HG03520 (cell line): ENCODE data around the gene ADORA2B.

Source experiments
- ATAC-seq: cut with Tn5 transposase; IDR thresholded peaks from one replicate; pipeline ENCODE4 v1.9.1; 2021; ENCODE audit warnings: mild to moderate bottlenecking, moderate library complexity; ENCODE audit not compliant: unreplicated experiment

Gene ADORA2B

DNA sequence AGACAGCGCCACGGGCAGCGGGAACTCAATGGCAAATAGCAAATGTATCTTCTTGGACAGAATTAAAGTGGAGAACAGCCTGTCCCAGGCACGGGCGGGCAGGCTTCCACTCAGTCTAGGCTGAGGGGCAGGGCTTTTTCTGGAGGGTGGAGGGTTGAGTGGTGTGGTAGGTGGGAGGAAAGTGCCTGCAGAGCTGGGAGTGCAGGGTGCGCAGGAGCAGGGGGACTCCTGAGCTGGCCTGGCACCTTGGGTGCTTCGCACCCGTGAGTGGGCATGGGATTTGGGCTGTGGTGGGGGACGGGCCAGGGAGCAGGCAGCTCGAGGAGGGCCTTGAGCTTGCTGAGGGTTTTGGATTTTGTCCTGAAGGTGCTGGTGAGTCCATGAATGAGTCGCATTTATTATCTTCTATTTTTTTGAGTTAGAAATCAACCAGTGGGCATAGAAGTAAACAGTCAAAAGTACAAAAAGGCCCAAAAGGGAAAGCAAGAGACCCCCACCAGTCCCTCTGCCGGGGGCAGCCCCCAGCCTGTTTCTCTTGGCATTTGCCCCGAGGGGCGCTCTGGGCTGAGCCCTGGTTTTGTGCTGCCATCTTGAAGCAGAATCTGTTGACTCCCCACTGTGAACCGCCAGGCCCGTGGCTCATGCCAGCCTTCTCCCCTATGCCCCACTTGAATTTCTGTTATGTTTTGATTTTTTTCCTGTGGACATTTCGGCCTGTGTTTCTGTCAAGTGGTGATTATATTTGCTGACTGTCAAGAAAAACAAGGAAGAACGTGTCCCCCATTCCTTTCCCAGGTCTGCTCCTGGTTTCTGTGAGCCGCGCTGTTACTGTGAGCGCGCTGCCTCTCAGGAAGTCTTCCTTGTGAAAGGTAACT, 8.2 kb downstream of the ADORA2B start:
- ATAC-seq = no peak

DNA sequence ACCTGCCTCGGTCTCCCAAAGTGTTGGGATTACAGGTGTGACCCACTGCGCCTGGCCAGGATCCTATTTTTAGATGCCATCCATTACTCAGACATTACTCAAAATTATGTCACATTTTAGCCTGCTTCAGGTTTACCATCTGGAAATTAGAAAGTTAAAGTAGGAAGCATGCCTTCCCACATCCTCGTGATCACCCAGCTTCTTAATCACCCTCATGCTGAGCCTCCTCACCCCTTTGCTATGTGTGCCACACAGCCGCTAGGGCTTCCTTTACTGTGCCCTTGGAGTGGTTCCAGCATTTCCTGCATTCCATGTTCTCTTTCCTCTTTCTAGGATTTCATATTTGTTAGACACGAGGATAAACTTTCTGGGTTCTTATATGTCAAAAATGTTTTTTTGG, 9.3 kb downstream of the ADORA2B start:
- no peak for ATAC-seq

DNA sequence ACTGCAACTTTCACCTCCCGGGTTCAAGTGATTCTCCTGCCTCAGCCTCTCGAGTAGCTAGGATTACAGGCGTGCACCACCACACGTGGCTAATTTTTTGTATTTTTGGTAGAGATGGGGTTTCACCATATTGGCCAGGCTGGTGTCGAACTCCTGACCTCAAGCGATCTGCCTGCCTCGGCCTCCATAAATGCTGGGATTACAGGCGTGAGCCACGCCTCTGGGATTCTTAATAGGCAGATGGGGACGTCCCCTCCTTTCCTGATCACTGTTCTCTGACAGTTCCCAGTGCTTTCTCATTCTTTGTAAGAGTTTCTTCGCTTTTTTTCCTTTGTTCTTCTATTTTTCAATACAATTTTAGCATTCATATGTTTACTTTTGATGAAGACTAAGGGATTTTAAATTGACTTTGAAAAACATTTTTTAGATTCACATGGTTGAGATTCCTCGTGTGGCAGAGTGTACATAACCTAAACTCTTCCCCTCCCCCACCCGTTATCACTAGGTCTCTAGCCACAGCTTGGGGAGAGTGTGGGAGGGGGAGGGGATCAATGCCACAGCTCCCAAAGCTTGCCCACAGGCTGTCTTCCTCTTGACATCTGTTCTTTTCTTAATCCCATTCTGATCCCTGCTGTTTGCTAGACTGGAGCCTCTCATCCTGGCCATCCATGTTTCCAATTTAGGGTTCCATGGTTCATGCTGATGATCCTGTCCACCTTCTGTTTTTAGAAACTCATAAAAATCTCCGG, 11.0 kb downstream of the ADORA2B start:
- no peak for ATAC-seq

DNA sequence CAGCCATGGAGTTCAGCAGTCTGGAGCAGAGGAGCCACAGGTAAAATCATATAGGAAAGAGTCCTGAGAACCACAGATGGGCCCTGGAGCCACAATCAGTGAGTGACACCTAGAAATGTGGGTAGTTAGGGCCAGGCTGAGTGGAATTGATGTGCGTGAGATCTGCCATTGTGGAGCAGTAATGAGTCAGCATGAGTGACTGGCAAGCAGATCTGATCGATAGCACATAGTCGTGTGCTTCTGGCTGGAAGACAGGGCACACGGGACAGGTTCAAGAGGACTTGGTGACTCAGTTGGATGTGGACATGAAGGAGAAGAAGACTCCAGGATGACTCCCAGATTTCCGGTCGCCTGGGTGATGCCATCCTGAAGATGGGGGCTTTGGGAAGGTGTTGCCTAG, 12.3 kb downstream of the ADORA2B start:
- ATAC-seq = no peak

DNA sequence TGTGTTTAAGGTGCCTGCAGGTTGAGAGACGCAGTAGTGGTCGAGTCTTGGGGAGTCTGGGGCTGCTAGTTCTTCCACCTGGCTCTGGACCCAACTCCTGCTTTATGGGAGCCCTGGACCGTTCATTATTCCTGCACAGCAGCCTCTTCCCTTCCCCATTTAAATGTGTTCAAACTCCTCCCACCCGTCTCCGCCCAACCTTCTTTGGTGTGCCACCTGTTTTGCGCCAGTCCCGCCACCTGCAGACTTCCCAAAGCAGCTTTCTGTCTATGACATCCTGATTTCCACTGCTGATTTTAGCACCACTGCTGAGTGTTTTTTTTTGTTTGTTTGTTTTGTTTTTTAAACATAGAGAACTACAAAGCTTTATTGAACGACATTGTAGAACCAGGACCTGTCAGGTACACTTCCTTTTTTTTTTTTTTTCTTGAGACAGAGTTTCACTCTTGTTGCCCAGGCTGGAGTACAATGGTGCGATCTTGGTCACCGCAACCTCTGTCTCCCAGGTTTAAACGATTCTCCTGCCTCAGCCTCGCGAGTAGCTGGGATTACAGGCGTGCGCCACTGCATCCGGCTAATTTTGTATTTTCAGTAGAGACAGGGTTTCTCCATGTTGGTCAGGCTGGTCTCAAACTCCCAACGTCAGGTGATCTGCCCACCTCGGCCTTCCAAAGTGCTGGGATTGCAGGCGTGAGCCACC, 12.8 kb downstream of the ADORA2B start:
- ATAC-seq = no peak

DNA sequence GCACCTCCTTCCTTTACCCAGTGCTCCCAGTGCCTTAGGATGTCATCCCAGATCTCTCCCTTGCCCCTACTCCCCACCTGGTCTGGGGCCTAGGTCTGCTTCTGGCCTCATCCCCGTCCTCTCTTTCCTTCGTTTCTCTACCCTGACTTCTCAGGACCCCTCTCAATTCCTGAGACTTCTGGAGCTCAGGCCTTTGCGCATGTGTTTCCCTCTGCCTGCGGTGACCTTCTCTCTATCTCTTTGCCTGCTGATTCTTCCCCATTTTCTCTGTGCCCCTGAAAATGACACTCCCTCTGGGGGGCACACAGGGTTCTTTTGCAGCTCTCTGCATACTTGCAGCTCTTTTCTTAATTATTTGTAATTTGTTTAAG, 13.5 kb downstream of the ADORA2B start:
- ATAC-seq = no peak

DNA sequence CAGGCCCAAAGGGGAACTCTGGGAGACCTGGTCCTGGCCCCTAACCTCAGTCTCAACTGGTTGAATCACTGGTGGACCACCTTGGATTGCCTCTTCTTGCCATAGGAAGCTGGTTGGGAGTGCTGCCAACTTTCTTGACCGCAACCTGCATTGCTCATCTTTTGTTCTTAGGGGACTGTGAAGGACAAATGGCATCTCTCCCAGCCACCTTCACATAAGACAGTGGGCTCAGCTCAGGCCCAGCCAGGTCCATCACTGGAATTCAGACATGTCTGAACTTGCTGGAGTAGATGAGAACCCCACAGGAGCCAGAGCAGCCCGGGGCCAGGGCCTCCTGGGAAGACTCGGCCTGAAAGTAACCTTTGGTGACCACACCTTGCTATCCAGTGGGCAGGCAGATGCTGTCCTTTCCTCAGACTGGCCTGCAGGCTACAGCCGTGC, 18.8 kb downstream of the ADORA2B start:
- ATAC-seq = no peak

DNA sequence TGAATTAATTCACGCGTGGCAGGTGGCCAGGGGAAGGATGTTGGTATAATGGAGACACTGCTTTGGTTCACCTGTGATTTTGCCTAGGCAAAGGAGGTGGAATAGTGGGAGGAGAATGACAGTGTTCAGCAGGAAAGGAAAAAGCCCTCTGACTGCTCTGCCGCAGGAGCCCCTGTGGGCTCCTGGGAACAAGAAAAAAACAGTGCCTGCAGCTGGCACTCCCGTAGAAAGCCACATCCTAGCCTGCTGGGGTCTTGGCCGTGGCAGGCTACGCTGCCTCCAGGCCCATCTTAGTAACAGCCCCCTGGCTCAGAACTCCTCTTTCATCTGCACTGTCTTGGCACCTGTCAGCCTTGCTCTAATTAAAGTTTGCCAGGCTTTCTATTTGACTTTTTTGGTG, 20.6 kb downstream of the ADORA2B start:
- no peak for ATAC-seq

DNA sequence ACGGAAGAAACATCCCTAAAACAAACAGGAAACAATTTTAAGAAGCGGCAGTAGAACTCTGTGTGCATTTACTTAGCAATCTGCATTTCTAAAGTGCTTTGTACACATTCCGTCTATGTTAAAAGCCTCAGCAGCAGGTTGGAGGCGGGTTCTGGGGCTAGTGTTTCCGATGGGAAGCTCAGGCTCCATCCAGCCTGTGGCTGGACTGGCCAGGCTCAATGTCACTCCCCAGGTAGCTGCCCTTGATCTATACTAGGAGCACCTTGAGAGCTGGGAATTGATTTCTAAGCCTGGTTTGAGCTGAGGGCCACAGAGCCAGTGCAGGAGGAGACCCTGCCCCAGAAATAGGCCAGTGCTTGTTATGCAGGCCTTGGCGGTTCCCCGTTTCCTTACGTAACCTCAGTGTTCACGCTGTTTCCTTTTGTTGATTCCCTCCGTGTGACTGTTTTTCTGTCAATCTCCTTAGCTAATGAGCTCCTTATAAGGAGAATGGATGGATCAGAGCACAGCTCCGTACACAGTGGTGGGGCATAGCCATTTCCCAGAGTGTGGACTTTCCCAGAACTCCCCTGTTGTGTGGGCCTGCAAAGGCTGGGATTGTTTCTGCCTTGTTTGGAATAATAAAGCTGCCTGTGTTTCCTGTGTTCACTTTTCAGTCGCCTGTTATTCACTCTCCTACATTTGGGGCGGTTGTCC, 21.4 kb downstream of the ADORA2B start:
- ATAC-seq = no peak

DNA sequence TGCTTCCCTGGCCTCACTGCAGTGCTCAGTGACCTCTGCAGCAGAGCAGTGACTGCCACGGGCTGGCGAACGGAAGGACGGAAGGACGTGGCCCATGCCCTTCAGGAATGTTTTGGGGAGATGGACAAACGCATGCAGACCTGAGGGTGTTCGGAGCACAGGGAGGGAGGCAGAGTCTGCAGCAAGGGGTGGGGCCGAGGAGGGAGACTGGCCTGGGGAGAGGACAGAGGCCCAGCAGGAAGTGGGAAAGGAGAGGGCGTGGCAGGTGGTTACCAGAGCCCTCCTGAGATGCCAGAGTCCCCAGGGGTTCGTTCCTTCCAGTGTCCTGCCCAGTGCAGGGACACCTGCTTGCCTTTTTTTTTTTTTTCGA, 21.9 kb downstream of the ADORA2B start:
- ATAC-seq = no peak

DNA sequence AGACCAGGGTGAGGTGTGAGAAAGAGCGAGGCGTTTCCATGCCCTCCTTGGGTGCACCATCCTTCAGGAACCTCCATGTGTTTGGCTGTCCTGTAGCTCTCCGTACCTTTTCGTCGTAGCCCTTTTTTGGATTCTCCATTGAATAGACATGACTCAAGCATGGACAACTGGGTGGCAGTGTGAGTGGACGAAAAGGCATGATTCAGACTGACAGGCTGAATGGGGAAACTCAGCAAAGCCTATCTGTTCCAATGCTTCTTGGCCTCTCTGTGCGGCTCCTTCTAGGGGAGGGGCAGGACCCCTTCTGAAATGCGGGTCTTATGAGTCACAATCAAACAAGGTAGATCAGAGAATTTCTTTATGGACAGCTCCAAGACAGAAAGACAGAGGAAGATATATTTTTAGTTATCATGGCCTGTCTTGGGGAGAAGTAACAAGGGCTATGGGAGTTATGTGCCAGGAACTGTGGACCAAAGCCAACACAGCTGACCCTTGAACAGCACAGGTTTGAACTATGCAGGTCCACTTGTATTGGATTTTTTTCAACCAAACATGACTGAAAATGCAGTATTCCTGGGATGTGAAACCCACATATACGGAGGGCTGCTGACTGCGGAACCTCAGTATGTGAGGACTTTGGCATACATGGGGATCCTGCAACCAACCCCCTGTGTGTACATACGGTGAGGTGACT, 22.9 kb downstream of the ADORA2B start:
- no peak for ATAC-seq

DNA sequence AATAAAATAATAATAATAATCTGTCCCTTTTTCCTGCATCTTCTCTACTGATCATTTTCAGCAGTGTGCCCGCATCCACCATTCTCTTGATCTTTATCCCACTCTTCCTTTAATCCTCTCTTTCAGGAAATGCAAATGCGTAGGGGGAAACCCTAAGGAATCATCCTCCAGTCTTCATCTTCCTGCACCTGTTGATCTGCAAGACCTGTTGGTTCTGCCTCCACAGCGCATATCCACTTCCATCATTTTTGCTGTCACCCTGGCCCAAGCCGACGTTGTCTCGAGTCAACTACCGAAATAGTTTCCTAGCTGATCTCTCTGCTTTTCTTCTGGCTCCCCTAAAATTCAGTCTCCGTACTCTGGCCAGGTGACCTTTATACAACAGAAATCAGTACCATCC, 24.5 kb downstream of the ADORA2B start:
- no peak for ATAC-seq

DNA sequence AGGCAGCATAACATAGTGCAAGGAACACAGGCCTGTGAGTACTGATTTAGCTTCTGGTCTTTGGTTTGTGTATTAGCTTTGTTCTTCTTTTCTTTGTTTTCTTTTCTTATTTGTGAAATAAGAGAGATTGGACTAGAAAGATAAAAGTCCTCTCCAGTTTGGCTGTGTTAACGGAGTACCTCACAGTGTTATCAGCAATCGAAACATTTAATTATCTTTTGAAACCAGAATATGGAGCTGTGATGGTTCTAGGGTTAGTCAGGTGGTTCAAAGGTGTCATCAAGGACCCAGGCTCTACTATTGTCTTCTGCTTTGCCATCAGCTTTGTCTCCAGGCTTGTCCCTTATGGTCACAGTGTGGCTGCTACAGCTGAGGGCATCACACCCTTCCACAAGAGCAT, 25.6 kb downstream of the ADORA2B start:
- no peak for ATAC-seq

DNA sequence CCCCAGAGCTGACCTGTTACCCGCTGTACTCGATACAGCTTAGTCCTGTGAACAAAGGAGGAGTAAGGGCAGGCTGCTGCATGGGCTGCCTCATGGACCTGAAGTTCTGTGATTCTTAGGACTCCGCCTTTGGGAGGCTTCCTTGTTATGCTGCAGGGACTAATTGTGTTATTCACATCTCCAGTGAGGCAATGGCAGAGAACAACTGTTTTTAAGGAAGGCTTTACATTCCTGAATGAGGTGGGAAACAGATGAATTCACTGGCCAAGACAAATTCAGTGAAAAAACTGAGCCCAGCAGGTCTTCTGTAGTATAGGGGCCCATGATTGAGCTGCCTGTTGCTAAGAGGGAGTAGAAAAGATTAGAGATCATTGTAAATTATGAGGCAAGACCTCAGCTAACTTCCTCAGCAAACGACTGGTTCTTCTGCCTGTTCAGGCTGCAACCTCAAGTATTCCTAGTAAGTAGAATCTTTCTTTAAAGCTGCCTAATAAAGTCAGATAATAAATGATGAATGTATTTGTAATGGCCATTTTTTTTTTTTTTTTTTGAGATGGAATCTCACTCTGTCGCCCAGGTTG, 26.3 kb downstream of the ADORA2B start:
- ATAC-seq = no peak

DNA sequence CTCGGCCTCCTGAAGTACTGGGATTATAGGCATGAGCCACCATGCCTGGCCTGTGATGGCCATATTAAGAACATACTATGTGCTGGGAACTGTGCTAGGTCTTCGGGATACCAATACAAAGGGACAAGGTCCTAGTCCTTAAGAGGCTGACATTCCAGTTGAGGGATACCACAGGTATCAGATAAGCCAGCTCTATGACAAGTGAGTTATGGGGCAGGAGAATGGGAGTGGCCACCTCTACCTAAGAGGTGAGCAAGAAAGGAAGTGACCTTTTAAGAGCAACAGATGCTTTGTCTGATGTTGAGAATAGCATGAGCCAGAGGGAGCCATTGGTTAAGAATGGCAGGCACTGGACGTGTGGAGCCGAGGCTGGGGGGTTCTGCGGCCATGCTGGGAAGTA, 27.0 kb downstream of the ADORA2B start:
- ATAC-seq = no peak

DNA sequence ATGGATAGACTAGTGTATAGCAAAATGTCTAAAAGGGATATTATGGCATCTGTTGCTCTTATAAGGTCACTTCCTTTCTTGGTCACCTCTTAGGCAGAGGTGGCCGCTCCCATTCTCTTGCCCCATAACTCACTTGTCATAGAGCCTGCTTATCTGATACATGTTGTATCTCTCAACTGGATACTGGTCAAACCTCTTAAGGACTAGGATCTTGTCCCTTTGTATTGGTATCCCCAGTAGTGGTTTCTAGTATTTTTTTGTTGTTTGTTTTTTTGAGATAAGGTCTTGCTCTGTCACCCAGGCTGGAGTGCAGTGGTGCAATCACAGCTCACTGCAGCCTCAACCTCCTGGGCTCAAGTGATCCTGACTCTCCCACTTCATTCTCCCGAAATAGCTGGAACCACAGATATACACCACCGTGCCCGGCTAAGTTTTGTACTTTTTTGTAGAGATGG, 27.6 kb downstream of the ADORA2B start:
- ATAC-seq = no peak

DNA sequence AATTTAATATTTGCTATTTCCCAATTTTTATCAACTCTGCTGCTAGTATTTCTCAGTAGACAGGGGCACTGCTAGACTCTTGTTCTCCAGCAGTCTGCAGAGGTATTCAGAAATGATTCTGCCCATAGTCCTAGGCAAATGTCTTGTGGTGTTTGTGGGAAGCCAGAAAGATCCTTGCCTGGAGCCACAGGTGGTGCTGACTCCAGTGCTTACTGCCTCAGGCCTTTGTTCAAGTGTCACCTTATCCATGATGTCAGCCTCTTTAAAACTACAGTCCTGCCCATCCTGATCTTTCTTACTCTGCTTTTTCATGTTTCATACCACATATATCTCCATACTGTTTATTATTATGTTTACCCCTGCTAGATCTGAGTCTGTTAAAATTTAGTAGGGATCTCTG, 28.1 kb downstream of the ADORA2B start:
- no peak for ATAC-seq

DNA sequence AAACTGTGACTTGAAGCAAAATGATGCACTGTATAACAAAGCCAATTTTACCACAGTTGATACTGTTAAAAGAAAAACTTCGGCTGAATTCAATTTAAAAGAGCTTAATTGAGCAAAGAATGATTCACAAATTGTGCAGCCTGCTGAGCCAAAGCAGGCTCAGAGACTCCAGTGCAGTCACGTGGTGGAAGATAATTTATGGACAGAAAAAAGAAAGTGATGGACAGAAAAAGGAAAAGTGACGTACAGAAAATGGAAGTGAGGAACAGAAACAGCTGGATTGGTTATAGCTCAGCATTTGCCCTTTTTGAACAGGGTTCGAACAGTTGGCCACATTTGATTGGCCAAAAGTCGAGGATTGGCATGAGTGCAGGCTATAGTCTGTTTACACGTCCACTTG, 28.9 kb downstream of the ADORA2B start:
- ATAC-seq = no peak

DNA sequence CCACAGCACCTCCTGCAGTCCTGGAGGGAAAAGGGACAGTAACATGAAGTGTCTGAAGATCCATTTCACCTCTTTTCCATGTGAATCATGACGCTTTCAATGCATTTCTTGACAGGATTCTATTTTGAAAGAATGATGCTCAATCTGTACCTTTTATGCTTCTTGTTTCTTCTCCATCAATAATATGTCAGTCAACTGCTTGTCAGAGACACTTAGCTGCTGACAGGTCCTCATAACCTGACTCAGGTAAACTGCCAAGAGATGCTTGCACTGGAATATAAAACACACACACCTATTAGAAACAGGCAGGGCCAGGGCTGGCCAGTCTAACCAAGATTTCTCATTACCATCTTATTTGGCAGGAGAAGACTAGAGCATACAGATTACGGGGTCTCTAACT, 33.0 kb downstream of the ADORA2B start:
- ATAC-seq = no peak

DNA sequence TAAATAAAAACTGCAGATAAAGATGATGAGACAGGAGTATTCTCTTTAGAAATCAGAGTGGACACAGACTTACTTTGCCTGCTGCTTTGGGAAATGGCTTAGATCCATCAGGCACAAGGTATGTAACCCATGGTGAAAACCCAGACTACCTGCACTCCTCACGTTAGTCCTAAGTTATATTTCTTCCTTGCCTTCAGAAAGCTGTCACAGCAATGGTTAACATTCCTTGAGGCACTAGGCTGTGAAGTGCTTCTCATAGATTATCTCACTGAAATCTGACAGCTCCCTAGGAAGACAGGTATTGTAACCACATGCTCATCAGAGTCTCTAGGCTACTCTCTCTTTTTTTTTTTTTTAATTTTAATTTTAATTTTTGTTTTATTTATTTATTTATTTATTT, 33.7 kb downstream of the ADORA2B start:
- ATAC-seq = no peak
